Activated CD4-positive, alpha-beta T cell treated with anti-CD3 and anti-CD28 coated beads, Interleukin-2, amount 50 U/mL, for 1 hour (primary cell): ENCODE results near the gene RPL13A.
A peak's percentile ranks its signal among the peaks of the same experiment; 100 is the strongest.

ENCODE experiments used
- DNase-seq: peaks from one replicate; pipeline ENCODE4 v3.0.0-alpha.2; 2020

Gene RPL13A

DNA sequence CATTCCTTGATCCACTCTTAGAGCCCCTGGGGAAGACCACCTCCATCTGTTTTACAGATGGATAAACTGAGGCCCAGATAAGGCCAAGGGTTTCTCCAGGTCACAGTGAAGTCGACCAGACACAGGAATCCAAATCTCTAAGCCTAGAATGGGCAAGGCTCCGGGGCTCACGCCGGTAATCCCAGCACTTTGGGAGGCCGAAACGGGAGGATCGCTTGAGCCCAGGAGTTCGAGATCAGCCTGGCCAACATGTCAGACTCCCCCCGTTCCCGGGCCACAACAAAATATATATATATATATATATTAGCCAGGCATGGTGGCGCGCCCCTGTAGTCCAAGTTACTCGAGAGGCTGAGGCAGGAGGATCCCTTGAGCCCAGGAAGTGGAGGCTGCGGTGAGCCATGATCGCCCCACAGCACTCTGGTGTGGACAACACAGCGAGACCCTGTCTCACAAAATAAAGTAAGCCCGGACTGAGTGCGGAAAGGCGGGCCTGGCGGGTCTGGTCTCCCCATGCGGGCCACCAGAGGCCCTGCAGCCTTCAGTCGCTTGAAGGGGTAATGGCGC is 615 bp upstream of the RPL13A start:
- DNase-seq: no peak

DNA sequence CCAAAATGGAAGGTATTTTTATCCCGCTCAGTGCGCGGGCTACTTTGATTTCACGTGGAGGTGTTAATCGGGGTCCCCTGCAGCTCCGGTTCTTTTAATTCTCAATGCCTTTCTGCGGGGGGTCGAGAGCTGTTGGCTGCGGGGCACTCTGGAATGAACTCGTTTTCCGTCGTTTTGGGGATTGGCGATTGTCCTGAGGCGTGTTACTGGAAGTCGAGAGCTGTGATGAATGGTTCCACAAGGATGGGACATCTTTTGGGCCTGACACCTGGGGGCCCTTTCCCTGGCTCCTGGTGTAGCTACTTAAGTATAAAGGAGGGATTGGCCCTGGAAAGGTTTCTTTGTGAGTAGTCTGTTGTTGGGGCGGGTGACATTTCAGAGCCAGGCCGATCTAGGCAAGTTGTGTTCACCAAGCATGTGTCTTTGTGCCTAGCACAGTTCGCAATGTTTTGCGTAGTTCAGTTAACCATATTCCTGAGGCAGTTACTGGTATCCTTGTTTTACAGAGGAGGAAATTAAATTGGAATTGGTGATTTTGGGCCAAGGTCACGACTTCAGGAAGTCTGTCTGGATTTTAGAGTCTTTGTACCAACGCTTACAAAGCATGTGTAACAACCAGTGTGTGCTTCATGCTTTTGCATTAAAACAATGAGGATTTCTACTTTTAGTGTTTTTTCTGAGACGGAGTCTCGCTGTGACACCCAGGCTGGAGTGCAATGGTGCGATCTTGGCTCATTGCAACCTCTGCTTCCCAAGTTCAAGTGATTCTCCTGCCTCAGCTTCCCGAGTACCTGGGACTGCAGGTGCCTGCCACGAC is 846 bp downstream of the RPL13A start:
- DNase-seq: no peak

DNA sequence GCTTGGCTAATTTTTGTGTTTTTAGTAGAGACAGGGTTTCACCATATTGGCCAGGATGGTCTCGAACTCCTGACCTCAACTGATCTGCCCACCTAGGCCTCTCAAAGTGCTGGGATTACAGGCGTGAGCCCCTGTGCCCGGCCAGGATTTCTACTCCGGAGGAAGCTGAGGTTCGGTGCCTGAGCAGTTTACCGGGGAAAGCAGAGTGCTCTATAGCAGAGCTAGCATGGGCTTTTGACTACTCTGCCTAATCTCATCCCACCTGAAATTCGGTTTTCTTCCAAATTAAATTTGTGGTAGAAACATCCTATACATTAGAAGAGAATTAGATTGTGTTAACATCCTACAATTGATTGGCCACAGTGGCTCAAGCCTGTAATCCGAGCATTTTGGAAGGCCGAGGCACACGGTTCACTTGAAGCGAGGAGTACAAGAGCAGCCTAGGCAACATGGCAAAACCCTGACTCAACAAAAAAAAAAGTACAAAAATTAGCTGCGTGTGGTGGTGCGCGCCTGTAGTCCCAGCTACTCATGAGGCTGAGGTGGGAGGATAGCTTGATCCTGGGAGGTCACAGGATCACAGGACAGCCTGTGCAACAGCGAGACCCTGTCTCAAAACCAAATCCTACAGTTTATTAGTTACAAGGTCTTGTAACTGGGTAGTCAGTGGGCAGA is 1.6 kb downstream of the RPL13A start:
- no peak for DNase-seq

DNA sequence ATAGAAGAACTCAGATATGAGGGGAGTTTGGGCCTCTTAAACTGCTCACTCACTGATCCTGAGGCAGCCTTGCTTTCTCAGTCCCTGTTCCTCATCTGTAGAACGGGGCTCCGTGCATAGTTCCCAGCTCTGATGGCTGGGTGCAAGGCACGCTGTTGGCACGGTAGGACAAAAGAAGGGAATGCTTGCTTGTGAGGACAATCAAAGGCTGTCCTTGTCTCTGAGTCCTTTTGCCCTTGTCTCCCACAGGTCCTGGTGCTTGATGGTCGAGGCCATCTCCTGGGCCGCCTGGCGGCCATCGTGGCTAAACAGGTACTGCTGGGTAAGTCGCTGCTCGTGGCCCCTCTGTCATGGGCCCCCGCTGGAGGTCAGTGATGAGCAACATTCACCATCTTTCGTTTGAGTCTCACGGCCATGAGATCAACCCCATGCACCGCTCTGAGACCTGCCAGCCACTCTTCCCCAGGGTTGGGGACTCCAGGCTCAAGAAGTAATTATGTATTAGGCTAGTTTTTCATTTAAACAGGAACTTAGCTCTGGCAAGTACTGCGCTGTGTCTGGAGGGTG is 2.3 kb downstream of the RPL13A start:
- DNase-seq: no peak

DNA sequence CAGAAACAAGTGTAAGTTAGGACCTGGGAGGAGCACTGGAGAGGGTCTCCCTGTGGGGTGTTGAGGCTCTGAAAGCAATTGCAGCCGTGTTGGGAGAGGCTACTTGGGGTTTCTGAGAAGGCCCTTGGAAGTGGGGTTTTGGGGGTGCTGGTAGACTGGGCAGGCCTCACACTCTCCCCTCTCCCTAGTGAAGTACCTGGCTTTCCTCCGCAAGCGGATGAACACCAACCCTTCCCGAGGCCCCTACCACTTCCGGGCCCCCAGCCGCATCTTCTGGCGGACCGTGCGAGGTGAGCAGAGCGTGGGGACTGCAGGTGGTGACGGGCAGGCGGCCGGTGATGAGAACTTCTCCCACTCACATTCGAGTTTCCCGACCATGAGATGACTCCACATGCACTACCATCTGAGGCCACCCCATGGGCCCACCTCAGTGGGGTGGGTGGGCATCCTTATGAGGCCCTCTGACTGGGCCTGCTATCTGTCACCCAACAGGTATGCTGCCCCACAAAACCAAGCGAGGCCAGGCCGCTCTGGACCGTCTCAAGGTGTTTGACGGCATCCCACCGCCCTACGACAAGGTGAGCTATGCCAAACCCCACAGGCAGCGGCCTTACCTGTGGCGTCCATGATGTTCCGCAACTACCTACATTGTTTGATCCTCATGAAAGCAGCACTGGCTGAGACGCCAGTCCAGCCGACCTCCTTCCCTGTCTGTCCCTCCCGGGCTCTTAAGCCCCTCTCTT is 3.0 kb downstream of the RPL13A start:
- no peak for DNase-seq

DNA sequence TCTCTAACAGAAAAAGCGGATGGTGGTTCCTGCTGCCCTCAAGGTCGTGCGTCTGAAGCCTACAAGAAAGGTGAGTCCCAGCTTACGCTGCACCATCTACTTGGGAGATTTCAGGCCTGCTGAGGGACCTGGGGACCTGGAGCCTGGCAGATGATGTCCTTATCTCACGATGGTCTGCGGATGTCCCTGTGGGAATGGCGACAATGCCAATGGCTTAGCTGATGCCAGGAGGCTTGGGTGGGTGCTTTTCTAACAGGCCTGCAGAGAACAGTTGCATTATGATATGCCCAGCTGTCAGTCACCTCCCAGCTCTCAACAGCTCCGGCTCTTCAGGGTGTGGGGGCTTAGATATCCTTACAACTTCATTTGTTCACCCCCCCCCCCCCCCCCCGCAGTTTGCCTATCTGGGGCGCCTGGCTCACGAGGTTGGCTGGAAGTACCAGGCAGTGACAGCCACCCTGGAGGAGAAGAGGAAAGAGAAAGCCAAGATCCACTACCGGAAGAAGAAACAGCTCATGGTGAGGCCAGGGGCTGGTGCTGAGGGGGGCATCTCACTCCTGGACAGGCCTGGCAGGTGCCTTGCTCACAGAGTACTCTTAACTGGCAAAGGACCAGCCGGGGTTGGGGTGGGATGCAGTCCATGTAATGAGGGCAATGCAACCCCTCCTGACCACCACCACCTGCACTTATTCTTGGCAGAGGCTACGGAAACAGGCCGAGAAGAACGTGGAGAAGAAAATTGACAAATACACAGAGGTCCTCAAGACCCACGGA is 3.8 kb downstream of the RPL13A start:
- DNase-seq: no peak

DNA sequence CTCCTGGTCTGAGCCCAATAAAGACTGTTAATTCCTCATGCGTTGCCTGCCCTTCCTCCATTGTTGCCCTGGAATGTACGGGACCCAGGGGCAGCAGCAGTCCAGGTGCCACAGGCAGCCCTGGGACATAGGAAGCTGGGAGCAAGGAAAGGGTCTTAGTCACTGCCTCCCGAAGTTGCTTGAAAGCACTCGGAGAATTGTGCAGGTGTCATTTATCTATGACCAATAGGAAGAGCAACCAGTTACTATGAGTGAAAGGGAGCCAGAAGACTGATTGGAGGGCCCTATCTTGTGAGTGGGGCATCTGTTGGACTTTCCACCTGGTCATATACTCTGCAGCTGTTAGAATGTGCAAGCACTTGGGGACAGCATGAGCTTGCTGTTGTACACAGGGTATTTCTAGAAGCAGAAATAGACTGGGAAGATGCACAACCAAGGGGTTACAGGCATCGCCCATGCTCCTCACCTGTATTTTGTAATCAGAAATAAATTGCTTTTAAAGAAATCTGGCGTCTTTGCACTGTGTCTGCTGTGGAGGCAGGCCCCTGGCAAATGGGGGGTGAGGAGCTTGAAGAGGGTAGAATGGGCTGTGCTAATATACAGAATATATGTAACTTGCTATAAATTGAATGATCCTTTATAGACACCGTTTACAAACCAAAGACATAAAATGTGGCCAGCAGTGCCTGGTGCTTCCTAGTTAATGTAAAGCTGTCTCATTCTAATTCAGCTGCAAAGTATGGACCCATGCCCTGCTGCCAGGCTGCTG is 4.6 kb downstream of the RPL13A start:
- DNase-seq: no peak

DNA sequence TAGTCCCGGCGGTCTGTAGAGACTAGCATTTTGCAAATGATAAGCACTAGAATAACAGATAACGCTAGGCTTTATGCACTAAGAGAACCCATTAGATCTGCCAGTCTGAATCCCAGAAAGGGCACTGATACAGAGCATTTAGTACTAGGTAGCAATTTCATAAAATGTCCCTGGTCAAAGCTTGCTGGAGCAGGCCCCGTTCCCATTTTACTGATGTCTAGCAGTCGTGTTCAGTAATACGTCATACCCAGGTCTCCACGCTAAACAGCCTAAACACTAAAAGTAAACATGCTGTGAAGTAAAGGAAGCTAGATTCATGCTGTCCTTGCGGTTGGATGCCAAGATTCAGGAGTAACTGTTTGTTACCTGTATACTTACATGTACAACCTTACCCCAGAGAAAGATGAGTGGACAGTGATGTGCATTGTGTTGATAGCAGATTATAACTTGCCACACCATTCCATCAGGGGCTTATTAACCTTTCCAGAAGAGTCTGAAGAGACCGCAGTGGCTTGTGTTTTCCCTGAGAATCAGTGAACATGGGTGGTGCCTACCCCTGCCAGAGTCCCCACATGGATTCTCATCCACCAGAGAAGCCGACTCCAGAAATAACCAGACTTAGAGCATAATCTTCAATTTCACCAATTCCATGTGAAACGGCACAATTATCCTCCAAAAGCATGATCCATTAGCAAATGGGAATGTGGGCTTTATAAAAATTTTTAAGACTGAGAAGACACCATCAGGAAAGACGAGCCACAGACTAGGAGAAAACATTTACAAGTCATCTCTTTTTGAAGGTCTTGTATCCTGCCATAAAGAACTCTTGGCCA is 5.4 kb downstream of the RPL13A start:
- DNase-seq: no peak

DNA sequence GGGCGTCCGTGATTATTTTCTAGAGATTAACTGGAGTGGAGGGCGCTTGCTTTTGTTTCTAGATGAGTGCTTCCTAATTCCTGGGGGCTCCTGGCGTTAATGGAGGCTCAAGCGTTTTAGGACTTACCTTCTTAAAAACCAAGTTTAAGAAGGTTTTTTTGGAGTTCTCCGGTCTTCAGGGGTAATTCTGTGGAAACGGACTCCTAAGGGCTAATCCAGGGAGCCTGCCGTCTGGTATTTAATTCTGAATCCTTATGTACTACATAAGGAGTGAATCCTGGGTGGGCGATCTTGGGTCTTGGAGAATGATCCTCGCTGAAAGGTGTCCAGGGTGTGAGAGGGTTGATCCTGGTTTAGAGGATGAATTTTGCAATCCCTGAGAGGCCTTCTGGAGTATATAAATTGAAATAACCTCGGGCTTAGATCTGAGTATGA is 9.2 kb downstream of the RPL13A start:
- DNase-seq: no peak

DNA sequence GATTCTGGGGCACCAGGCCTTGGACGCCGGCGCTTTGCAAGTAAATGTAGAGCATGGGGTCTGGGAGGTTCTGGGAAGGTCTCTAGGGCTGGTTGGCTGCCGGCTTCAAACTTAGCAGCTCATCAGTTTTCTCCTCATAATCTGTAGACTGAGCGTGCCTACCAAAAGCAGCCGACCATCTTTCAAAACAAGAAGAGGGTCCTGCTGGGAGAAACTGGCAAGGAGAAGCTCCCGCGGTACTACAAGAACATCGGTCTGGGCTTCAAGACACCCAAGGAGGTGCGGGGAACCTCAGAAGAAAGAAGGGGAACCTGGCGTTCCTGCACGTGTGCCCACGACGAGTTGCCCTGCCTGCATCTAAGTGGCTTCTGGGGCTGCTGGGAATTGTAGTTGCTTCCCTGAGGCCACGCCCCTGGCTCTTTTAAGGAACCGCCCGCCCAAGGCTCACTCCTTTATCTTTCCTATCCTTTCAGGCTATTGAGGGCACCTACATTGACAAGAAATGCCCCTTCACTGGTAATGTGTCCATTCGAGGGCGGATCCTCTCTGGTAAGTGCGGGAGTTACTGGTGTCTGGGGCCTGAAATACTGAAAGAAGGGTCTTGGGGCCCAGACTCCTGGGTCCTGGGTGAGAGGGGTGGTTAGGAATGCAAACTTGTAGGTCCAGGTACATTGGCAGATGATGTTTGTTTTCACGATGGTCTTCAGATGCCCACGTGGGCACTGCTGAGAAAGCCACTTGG is 9.8 kb downstream of the RPL13A start:
- peak; percentile 77 for DNase-seq

DNA sequence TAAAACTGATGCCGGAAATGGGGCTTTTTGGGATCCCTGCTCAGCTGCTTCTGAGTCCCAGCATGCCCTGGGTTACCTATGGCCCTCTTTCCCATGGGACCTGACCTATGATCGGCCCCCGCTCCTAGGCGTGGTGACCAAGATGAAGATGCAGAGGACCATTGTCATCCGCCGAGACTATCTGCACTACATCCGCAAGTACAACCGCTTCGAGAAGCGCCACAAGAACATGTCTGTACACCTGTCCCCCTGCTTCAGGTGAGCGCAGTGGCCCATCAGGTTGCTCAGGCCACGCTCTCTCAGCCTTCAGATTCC is 10.3 kb downstream of the RPL13A start:
- DNase-seq: no peak

DNA sequence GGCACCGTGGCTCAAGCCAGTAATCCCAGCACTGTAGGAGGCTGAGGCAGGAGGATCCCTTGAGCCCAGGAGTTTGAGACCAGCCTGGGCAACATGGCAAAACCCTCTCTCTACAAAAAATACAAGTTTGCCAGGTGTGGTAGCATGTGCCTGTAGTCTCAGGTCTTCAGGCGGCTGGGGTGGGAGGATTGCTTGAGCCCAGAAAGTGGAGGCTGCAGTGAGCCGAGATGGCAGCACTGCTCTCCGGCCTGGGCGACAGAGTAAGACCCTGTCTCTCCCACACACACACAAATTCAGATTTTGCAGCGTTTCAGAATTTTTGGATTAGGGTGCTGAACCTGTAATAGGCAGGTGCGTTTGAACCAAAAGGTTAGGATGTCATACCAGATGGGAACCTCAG is 11.1 kb downstream of the RPL13A start:
- DNase-seq: no peak

DNA sequence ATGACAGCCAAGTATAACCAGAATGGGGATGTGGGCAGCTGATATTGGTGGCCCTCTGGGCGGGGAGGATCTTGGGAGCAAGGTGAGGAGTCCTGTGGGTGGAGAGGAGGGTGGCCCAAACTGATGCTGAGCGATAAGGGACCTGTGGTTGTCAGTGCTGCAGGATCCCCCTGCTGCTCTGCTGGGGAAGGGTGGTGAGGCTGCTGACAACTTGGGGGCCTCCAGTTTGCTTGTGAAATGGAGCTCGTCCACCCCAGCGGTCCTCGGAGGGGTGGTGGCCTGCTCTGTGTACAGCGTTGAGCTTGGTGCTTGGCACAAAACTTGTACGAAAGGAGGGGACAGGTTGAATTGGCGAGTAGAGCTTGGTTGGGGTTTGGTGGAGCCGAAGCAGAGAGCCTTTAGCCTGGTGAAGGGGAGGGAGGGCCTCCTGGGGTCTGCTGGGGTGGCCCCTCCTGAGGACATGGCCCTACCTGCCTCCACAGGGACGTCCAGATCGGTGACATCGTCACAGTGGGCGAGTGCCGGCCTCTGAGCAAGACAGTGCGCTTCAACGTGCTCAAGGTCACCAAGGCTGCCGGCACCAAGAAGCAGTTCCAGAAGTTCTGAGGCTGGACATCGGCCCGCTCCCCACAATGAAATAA is 11.7 kb downstream of the RPL13A start:
- peak; percentile 33 for DNase-seq

DNA sequence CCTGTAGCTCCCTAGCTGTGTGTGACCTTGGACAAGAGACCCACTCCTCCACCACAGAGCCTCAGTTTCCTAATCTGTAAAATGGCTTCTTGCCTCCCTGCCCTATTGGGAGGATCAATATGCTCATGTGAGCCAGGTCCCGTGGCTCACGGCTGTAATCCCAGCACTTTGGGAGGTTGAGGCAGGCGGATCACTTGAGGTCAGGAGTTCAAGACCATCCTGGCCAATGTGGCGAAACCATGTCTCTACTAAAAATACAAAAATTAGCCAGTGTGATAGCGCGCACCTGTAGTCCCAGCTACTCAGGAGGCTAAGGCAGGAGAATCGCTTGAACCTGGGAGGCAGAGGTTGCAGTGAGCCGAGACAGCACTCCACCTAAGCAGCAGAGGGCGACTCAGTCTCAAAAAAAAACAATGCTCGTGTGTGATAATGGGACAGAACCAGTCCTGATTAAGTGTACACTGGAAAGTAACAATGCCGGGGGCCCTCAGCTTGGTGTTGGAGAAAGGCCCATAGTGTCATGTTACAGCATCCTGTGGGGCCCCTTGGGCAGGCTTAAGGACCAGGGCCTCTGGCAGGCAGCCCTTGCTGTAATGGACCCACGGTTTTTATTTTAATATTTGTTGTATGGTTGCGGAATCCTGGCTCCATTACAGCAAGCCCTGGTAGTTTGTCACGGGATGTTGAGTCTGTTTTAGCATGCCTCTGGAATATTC is 15.6 kb downstream of the RPL13A start:
- DNase-seq: peak; percentile 50

DNA sequence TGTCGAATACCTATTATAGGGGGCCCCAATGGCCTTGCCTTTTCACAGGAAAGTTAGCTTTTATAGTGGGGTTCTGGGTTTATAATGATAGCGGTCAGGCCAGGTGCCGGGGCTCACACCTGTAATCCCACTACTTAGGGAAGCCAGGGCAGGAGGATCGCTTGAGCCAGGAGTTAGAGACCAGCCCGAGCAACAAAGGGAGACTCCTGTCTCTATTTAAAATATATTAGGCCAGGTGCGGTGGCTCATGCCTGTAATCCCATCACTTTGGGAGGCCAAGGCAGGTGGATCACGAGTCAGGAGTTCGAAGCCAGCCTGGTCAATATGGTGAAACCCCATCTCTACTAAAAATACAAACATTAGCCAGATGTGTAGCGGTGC is 16.2 kb downstream of the RPL13A start:
- no peak for DNase-seq

DNA sequence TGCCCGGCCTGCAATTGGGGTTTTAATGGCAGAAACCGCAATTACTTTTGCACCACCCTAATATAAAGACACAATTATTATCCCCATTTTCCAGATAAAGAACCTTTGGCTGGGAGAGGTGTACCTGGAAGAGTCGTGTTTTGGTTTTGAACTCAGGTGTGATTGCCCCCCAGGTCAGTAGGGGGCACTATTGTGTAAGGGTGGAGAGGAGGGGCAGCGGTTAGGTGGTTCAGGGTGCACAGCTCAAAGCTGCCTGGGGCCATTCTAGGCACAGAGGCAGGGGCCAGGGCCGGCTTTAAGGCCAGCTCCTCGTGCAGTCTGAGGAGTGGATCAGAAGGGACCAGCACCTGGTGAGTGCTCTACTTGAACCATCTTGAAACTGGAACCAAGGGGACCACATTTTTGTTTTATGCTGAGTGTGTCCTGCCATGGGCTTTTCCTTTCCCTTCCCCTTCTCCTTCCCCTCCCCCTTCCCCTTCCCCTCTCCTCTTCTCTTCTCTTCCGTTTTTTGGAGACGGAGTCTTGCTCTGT is 19.2 kb downstream of the RPL13A start:
- DNase-seq: peak; percentile 75

DNA sequence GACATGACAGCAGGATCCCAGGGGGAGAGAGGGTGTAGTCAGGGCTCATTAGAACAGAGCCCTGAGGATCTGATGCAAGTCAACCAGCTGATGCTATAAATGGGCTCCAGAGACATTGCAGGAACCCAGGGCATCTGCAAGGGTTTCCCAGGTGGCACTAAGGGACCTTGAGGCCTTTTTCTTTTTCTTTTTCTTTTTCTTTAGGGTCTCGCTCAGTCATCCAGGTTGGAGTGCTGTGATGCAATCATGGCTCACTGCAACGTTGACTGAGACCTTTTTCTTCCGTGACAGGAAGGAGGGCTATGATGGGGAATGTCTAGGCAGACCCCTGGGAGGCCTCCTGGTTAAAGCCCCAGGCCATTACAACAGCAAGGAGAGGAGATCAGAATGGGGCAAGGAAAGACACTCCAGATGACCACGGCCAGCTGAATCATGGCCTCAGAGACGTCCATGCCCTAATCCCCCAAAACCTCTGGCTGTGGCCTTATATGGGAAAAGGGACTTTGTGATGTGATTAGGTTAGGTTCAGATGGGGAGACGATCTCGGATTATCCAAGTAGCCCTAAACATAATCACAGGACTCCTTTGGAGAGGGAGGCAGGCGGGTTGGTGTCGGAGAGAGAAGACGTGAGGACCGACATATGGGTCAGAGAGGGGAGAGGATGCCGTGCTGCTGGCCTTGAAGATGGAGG is 20.5 kb downstream of the RPL13A start:
- DNase-seq: no peak
